ENCODE results near the gene USP6NL.

- TF ChIP-seq CTCF (IDR thresholded peaks at IDR 0.05; ENCODE audit: borderline replicate concordance, extremely low read depth, low read length, poor library complexity, severe bottlenecking) (peak; percentile 87), EZH2 (IDR thresholded peaks at IDR 0.05; ENCODE audit: borderline replicate concordance, low read depth, low read length, severe bottlenecking) (no peak)
These were observed 95.6 kb downstream of the USP6NL start for GRCh38 chr10:11515596-11516430.

All from DND-41 (cell line).